Measurements from ENCODE around the gene PPARG.

The PPARG gene

GRCh38 chr3:12335421-12335820 lies 46.6 kb downstream of the PPARG start:
- Histone ChIP-seq H3K9me3 (ENCODE audit: low read length) (no peaks in the 10 kb centered on the region), H3K4me1 (ENCODE audit: insufficient read depth, low read length) (peaks cover 9% of the 10 kb centered on the region), H3K27ac (ENCODE audit: low read depth, low read length) (no peak overlapping the region), H3K36me3 (ENCODE audit: insufficient read depth, low read length) (no peaks in the 10 kb centered on the region), H3K4me3 (ENCODE audit: low read depth in 1 of 2, low read length in 2 of 2) (no peak overlapping the region), H3K9ac (ENCODE audit: low read length) (no peak overlapping the region), H3K27me3 (ENCODE audit: control insufficient read depth in 1 of 2, insufficient read depth in 2 of 2, low read length in 2 of 2) (no peaks in the 10 kb centered on the region)

- peaks cover 12% of the 10 kb centered on the region for H3K4me1 ChIP-seq (ENCODE audit: insufficient read depth, low read length)
- H3K27ac ChIP-seq (ENCODE audit: low read depth, low read length): no peak overlapping the region
- H3K27me3 ChIP-seq (ENCODE audit: control insufficient read depth in 1 of 2, insufficient read depth in 2 of 2, low read length in 2 of 2): no peaks in the 10 kb centered on the region
- no peaks in the 10 kb centered on the region for H3K36me3 ChIP-seq (ENCODE audit: insufficient read depth, low read length)
- H3K9me3 ChIP-seq (ENCODE audit: low read length): no peaks in the 10 kb centered on the region
- no peak overlapping the region for H3K4me3 ChIP-seq (ENCODE audit: low read depth in 1 of 2, low read length in 2 of 2)
- H3K9ac ChIP-seq (ENCODE audit: low read length): no peak overlapping the region
Measured at GRCh38 chr3:12336099-12336498, 47.2 kb downstream of the PPARG start.

GRCh38 chr3:12338595-12339546 lies 50.0 kb downstream of the PPARG start:
- peaks cover 12% of the 10 kb centered on the region for H3K4me1 ChIP-seq (ENCODE audit: insufficient read depth, low read length)
- no peaks in the 10 kb centered on the region for H3K36me3 ChIP-seq (ENCODE audit: insufficient read depth, low read length)
- H3K27ac ChIP-seq (ENCODE audit: low read depth, low read length): no peak overlapping the region
- H3K4me3 ChIP-seq (ENCODE audit: low read depth in 1 of 2, low read length in 2 of 2): no peak overlapping the region
- H3K9me3 ChIP-seq (ENCODE audit: low read length): no peaks in the 10 kb centered on the region
- H3K27me3 ChIP-seq (ENCODE audit: control insufficient read depth in 1 of 2, insufficient read depth in 2 of 2, low read length in 2 of 2): no peaks in the 10 kb centered on the region
- H3K9ac ChIP-seq (ENCODE audit: low read length): no peak overlapping the region

- Histone ChIP-seq H3K4me1 (ENCODE audit: insufficient read depth, low read length) (peaks cover 12% of the 10 kb centered on the region), H3K36me3 (ENCODE audit: insufficient read depth, low read length) (no peaks in the 10 kb centered on the region), H3K4me3 (ENCODE audit: low read depth in 1 of 2, low read length in 2 of 2) (no peak overlapping the region), H3K27me3 (ENCODE audit: control insufficient read depth in 1 of 2, insufficient read depth in 2 of 2, low read length in 2 of 2) (no peaks in the 10 kb centered on the region), H3K9ac (ENCODE audit: low read length) (no peak overlapping the region), H3K27ac (ENCODE audit: low read depth, low read length) (no peak overlapping the region), H3K9me3 (ENCODE audit: low read length) (no peaks in the 10 kb centered on the region)
Measured at GRCh38 chr3:12339701-12340480, 51.0 kb downstream of the PPARG start.

- Histone ChIP-seq H3K36me3 (ENCODE audit: insufficient read depth, low read length) (no peaks in the 10 kb centered on the region), H3K4me1 (ENCODE audit: insufficient read depth, low read length) (peaks cover 12% of the 10 kb centered on the region), H3K27ac (ENCODE audit: low read depth, low read length) (no peak overlapping the region), H3K9me3 (ENCODE audit: low read length) (no peaks in the 10 kb centered on the region), H3K9ac (ENCODE audit: low read length) (no peak overlapping the region), H3K27me3 (ENCODE audit: control insufficient read depth in 1 of 2, insufficient read depth in 2 of 2, low read length in 2 of 2) (no peaks in the 10 kb centered on the region), H3K4me3 (ENCODE audit: low read depth in 1 of 2, low read length in 2 of 2) (no peak overlapping the region)
Measured at GRCh38 chr3:12340506-12340905, 51.6 kb downstream of the PPARG start.

GRCh38 chr3:12342151-12342550 lies 53.3 kb downstream of the PPARG start:
- Histone ChIP-seq H3K9me3 (ENCODE audit: low read length) (no peaks in the 10 kb centered on the region), H3K36me3 (ENCODE audit: insufficient read depth, low read length) (no peaks in the 10 kb centered on the region), H3K4me3 (ENCODE audit: low read depth in 1 of 2, low read length in 2 of 2) (no peak overlapping the region), H3K4me1 (ENCODE audit: insufficient read depth, low read length) (peaks cover 12% of the 10 kb centered on the region), H3K9ac (ENCODE audit: low read length) (no peak overlapping the region), H3K27me3 (ENCODE audit: control insufficient read depth in 1 of 2, insufficient read depth in 2 of 2, low read length in 2 of 2) (no peaks in the 10 kb centered on the region), H3K27ac (ENCODE audit: low read depth, low read length) (no peak overlapping the region)

- Histone ChIP-seq H3K9ac (ENCODE audit: low read length) (no peak overlapping the region), H3K4me3 (ENCODE audit: low read depth in 1 of 2, low read length in 2 of 2) (no peak overlapping the region), H3K27me3 (ENCODE audit: control insufficient read depth in 1 of 2, insufficient read depth in 2 of 2, low read length in 2 of 2) (no peaks in the 10 kb centered on the region), H3K27ac (ENCODE audit: low read depth, low read length) (no peak overlapping the region), H3K4me1 (ENCODE audit: insufficient read depth, low read length) (peaks cover 12% of the 10 kb centered on the region), H3K36me3 (ENCODE audit: insufficient read depth, low read length) (no peaks in the 10 kb centered on the region), H3K9me3 (ENCODE audit: low read length) (no peaks in the 10 kb centered on the region)
Measured at GRCh38 chr3:12343047-12343501, 54.2 kb downstream of the PPARG start.

GRCh38 chr3:12345141-12345561 lies 56.3 kb downstream of the PPARG start:
- Histone ChIP-seq H3K4me3 (ENCODE audit: low read depth in 1 of 2, low read length in 2 of 2) (no peak overlapping the region), H3K9ac (ENCODE audit: low read length) (no peak overlapping the region), H3K27ac (ENCODE audit: low read depth, low read length) (no peak overlapping the region), H3K27me3 (ENCODE audit: control insufficient read depth in 1 of 2, insufficient read depth in 2 of 2, low read length in 2 of 2) (no peaks in the 10 kb centered on the region), H3K4me1 (ENCODE audit: insufficient read depth, low read length) (peaks cover 5% of the 10 kb centered on the region), H3K9me3 (ENCODE audit: low read length) (no peaks in the 10 kb centered on the region), H3K36me3 (ENCODE audit: insufficient read depth, low read length) (no peaks in the 10 kb centered on the region)

GRCh38 chr3:12345584-12346494 lies 57.0 kb downstream of the PPARG start:
- Histone ChIP-seq H3K36me3 (ENCODE audit: insufficient read depth, low read length) (no peaks in the 10 kb centered on the region), H3K4me1 (ENCODE audit: insufficient read depth, low read length) (no peaks in the 10 kb centered on the region), H3K9me3 (ENCODE audit: low read length) (no peaks in the 10 kb centered on the region), H3K27me3 (ENCODE audit: control insufficient read depth in 1 of 2, insufficient read depth in 2 of 2, low read length in 2 of 2) (no peaks in the 10 kb centered on the region), H3K27ac (ENCODE audit: low read depth, low read length) (no peak overlapping the region), H3K9ac (ENCODE audit: low read length) (no peak overlapping the region), H3K4me3 (ENCODE audit: low read depth in 1 of 2, low read length in 2 of 2) (no peak overlapping the region)

GRCh38 chr3:12347301-12347700 lies 58.4 kb downstream of the PPARG start:
- H3K4me3 ChIP-seq (ENCODE audit: low read depth in 1 of 2, low read length in 2 of 2): no peak overlapping the region
- no peak overlapping the region for H3K9ac ChIP-seq (ENCODE audit: low read length)
- H3K36me3 ChIP-seq (ENCODE audit: insufficient read depth, low read length): no peaks in the 10 kb centered on the region
- H3K27me3 ChIP-seq (ENCODE audit: control insufficient read depth in 1 of 2, insufficient read depth in 2 of 2, low read length in 2 of 2): no peaks in the 10 kb centered on the region
- H3K27ac ChIP-seq (ENCODE audit: low read depth, low read length): no peak overlapping the region
- H3K9me3 ChIP-seq (ENCODE audit: low read length): no peaks in the 10 kb centered on the region
- H3K4me1 ChIP-seq (ENCODE audit: insufficient read depth, low read length): no peaks in the 10 kb centered on the region
